HEK293 (cell line): ENCODE data around the gene WDR36.

Experiments used
- CTCF ChIA-PET: fragments of 350-600 bp; formaldehyde crosslinking; extraction: SDS; loops from one replicate; lab custom pipeline; 2021; ENCODE audit warnings: antibody characterized with exemption; lab: Yijun Ruan, JAX
- POLR2A ChIA-PET: fragments of 300-600 bp; formaldehyde crosslinking; extraction: SDS; loops from one replicate; lab custom pipeline; 2020; ENCODE audit warnings: antibody characterized with exemption, inconsistent platforms; lab: Yijun Ruan, JAX
- H3K27ac ChIP-seq: fragments of 200-500 bp; sonication (Bioruptor generic); 2 replicates; pipeline ENCODE4 v1.5.1; 2014; ENCODE audit warnings: low read depth, low read length, control low read depth, inconsistent platforms; ENCODE audit errors: extremely low read depth
- H3K36me3 ChIP-seq, 2 experiments: fragments of 200-500 bp in 1 of 2; sonication (Bioruptor generic) in 1 of 2; 1 replicate in 1 of 2; 2 replicates in 1 of 2; pipeline ENCODE4 v1.5.1; 2014 to 2017; ENCODE audit warnings: inconsistent platforms in 2 of 2, low read length in 2 of 2; ENCODE audit not compliant: control insufficient read depth in 2 of 2, insufficient read depth in 1 of 2
- H3K4me1 ChIP-seq: fragments of 200-500 bp; sonication (Bioruptor generic); 2 replicates; pipeline ENCODE4 v1.5.1; 2014; ENCODE audit warnings: mild to moderate bottlenecking, low read length, inconsistent platforms; ENCODE audit not compliant: control insufficient read depth, insufficient read depth
- H3K4me3 ChIP-seq: 2 replicates; pipeline ENCODE4 v1.5.1; 2011; ENCODE audit warnings: low read depth, mild to moderate bottlenecking, control low read depth, low read length, moderate library complexity
- H3K9me3 ChIP-seq: fragments of 200-500 bp; sonication (Bioruptor generic); 2 replicates; pipeline ENCODE4 v1.5.1; 2014; ENCODE audit warnings: low read depth, low read length, inconsistent platforms; ENCODE audit not compliant: control insufficient read depth, insufficient read depth
- GLI2 ChIP-seq: fragments of 450-650 bp; formaldehyde crosslinking; IDR thresholded peaks from 2 replicates; pipeline ENCODE4; 2017; ENCODE audit warnings: missing biosample characterization, missing genetic modification characterization, low read depth, borderline replicate concordance
- GLIS1 ChIP-seq: fragments of 450-650 bp; formaldehyde crosslinking; IDR thresholded peaks from 2 replicates; pipeline ENCODE4 v1.5.1; 2016; ENCODE audit warnings: missing biosample characterization, missing genetic modification characterization
- HOXD13 ChIP-seq: sonication (generic); formaldehyde crosslinking; IDR thresholded peaks from 2 replicates; pipeline ENCODE4 v1.8.0; 2022; ENCODE audit warnings: missing genetic modification reagents, borderline replicate concordance
- KLF10 ChIP-seq: fragments of 450-650 bp; IDR thresholded peaks from 2 replicates; pipeline ENCODE4 v1.5.1; 2018; ENCODE audit warnings: missing biosample characterization, mild to moderate bottlenecking, missing genetic modification characterization
- KLF17 ChIP-seq: fragments of 450-650 bp; formaldehyde crosslinking; IDR thresholded peaks from 2 replicates; pipeline ENCODE4 v1.5.1; 2016; ENCODE audit warnings: missing biosample characterization, missing genetic modification characterization
- KLF8 ChIP-seq: fragments of 450-650 bp; formaldehyde crosslinking; IDR thresholded peaks from 2 replicates; pipeline ENCODE4 v1.5.1; 2016; ENCODE audit warnings: missing biosample characterization, missing genetic modification characterization
- MEIS1 ChIP-seq: sonication (generic); formaldehyde crosslinking; IDR thresholded peaks from 2 replicates; pipeline ENCODE4 v1.8.1; 2022; ENCODE audit warnings: missing genetic modification reagents, mild to moderate bottlenecking, borderline replicate concordance
- ZBTB1 ChIP-seq: fragments of 450-650 bp; formaldehyde crosslinking; IDR thresholded peaks from 2 replicates; pipeline ENCODE4 v1.5.1; 2016; ENCODE audit warnings: missing biosample characterization, missing genetic modification characterization
- ZFHX2 ChIP-seq: fragments of 450-650 bp; formaldehyde crosslinking; conservative IDR thresholded peaks from 2 replicates; pipeline ENCODE4 v1.5.1; 2016; ENCODE audit warnings: missing biosample characterization, missing genetic modification characterization
- ZIC2 ChIP-seq: fragments of 450-650 bp; formaldehyde crosslinking; IDR thresholded peaks from 2 replicates; pipeline ENCODE4 v1.5.1; 2016; ENCODE audit warnings: missing biosample characterization, missing genetic modification characterization
- ZNF214 ChIP-seq: fragments of 450-650 bp; formaldehyde crosslinking; IDR thresholded peaks from 2 replicates; pipeline ENCODE4 v1.5.1; 2017; ENCODE audit warnings: missing biosample characterization, mild to moderate bottlenecking, missing genetic modification characterization, borderline replicate concordance
- ZNF391 ChIP-seq: fragments of 450-650 bp; formaldehyde crosslinking; IDR thresholded peaks from 2 replicates; pipeline ENCODE4 v1.5.1; 2016; ENCODE audit warnings: low read depth, missing biosample characterization, missing genetic modification characterization, borderline replicate concordance
- ZNF404 ChIP-seq: fragments of 450-650 bp; formaldehyde crosslinking; IDR thresholded peaks from 2 replicates; pipeline ENCODE4 v1.5.1; 2017; ENCODE audit warnings: missing biosample characterization, missing genetic modification characterization
- ZNF416 ChIP-seq: fragments of 450-650 bp; formaldehyde crosslinking; IDR thresholded peaks from 2 replicates; pipeline ENCODE4 v1.5.1; 2016; ENCODE audit warnings: missing biosample characterization, missing genetic modification characterization
- ZNF561 ChIP-seq: fragments of 450-650 bp; IDR thresholded peaks from 2 replicates; pipeline ENCODE4 v1.5.1; 2018; ENCODE audit warnings: missing biosample characterization, missing genetic modification characterization, borderline replicate concordance
- ZNF624 ChIP-seq: fragments of 450-650 bp; formaldehyde crosslinking; IDR thresholded peaks from 2 replicates; pipeline ENCODE4 v1.5.1; 2017; ENCODE audit warnings: missing biosample characterization, missing genetic modification characterization
- ZNF747 ChIP-seq: fragments of 450-650 bp; formaldehyde crosslinking; IDR thresholded peaks from 2 replicates; pipeline ENCODE4 v1.5.1; 2016; ENCODE audit warnings: missing biosample characterization, missing genetic modification characterization
- TF ChIP-seq, protein P1 (sequence below): fragments of 450-650 bp; formaldehyde crosslinking; IDR thresholded peaks from 2 replicates; pipeline ENCODE4 v1.5.1; 2016; ENCODE audit warnings: missing biosample characterization, missing genetic modification characterization
- TF ChIP-seq, protein P2 (sequence below): fragments of 450-650 bp; formaldehyde crosslinking; IDR thresholded peaks from 2 replicates; pipeline ENCODE4 v1.5.1; 2016; ENCODE audit warnings: missing biosample characterization, missing genetic modification characterization
- TF ChIP-seq, protein P3 (sequence below): fragments of 450-650 bp; formaldehyde crosslinking; IDR thresholded peaks from 2 replicates; pipeline ENCODE4 v1.5.1; 2016; ENCODE audit warnings: missing biosample characterization, missing genetic modification characterization

Gene WDR36

GRCh38 chr5:111092062-111092853 lies at the start of gene WDR36 (continued):
- TF ChIP-seq ZNF214 (tag by site-specific recombination), result no peak
- TF ChIP-seq ZNF561 (tag by site-specific recombination), result peak; percentile 92
- peak; percentile 95 for TF ChIP-seq KLF17
- peak; percentile 63; the same call in 1 of the 2 replicates for TF ChIP-seq ZBTB1 (tag by site-specific recombination)
- TF ChIP-seq MEIS1 (CRISPR knock-in tag), result no peak
- no peak for TF ChIP-seq ZNF404 (tag by site-specific recombination)
- TF ChIP-seq ZNF747, result no peak
- no peak; the same call in 1 of the 2 replicates for TF ChIP-seq KLF10
- peak; percentile 85 for TF ChIP-seq KLF8 (tag by site-specific recombination)
- 0 out of 2 replicates have a peak, but pooled peaks have one; percentile 67 for TF ChIP-seq ZNF416 (tag by site-specific recombination)
- no peak for TF ChIP-seq ZNF624
- TF ChIP-seq ZFHX2 (tag by site-specific recombination), result peak; percentile 41; the same call in 1 of the 2 replicates
- 0 out of 2 replicates have a peak, but pooled peaks have one; percentile 18 for TF ChIP-seq HOXD13 (CRISPR knock-in tag)
- peak; percentile 95 for TF ChIP-seq ZNF391 (tag by site-specific recombination)
- no peak for TF ChIP-seq GLI2 (tag by site-specific recombination)

DNA sequence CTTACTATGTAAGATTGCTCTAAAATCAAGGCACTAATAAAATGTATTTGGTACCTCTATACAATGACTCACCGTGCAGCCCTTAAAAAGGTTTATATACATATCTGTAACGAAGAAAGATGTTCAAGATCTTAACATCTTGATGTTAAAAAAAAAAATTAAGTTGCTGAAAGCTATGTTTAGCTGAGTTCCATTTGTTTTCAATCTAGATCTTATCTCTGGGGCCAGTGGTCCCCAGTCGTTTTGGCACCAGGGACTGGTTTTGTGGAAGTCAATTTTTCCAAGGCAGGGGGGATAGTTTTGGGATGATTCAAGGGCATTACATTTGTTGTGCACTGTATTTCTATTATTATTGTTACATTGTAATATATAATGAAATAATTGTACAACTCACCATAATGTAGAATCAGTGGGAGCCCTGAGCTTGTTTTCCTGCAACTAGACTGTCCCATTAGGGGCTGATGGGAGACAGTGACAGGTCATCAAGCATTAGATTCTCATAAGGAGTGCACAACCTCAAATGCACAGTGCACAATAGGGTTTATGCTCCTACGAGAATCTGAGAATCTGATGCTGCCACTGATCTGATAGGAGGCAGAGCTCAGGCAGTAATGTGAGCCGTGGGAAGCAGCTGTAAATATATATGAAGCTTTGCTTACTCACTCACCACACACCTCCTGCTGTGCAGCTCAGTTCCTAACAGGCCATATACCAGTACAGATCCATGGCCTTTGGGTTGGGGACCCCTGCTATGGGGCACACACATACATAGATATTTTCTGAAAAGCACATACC lies 48.2 kb upstream of the WDR36 start:
- Histone ChIP-seq H3K27ac (no peak overlapping the region), H3K4me1 (peaks cover 4% of the 10 kb centered on the region; the same call in 1 of the 2 replicates), H3K9me3 (no peaks in the 10 kb centered on the region), H3K36me3 (no peaks in the 10 kb centered on the region), H3K4me3 (no peak overlapping the region)
- TF ChIP-seq ZNF561 (tag by site-specific recombination) (0 out of 2 replicates have a peak, but pooled peaks have one; percentile 33), ZIC2 (tag by site-specific recombination) (peak; percentile 44), GLIS1 (tag by site-specific recombination) (peak; percentile 31; the same call in 1 of the 2 replicates)
- TF ChIP-seq, protein P1, sequence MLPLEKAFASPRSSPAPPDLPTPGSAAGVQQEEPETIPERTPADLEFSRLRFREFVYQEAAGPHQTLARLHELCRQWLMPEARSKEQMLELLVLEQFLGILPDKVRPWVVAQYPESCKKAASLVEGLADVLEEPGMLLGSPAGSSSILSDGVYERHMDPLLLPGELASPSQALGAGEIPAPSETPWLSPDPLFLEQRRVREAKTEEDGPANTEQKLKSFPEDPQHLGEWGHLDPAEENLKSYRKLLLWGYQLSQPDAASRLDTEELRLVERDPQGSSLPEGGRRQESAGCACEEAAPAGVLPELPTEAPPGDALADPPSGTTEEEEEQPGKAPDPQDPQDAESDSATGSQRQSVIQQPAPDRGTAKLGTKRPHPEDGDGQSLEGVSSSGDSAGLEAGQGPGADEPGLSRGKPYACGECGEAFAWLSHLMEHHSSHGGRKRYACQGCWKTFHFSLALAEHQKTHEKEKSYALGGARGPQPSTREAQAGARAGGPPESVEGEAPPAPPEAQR, result no peak
- TF ChIP-seq, protein P2, sequence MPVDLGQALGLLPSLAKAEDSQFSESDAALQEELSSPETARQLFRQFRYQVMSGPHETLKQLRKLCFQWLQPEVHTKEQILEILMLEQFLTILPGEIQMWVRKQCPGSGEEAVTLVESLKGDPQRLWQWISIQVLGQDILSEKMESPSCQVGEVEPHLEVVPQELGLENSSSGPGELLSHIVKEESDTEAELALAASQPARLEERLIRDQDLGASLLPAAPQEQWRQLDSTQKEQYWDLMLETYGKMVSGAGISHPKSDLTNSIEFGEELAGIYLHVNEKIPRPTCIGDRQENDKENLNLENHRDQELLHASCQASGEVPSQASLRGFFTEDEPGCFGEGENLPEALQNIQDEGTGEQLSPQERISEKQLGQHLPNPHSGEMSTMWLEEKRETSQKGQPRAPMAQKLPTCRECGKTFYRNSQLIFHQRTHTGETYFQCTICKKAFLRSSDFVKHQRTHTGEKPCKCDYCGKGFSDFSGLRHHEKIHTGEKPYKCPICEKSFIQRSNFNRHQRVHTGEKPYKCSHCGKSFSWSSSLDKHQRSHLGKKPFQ (tag by site-specific recombination), result no peak
- TF ChIP-seq, protein P3, sequence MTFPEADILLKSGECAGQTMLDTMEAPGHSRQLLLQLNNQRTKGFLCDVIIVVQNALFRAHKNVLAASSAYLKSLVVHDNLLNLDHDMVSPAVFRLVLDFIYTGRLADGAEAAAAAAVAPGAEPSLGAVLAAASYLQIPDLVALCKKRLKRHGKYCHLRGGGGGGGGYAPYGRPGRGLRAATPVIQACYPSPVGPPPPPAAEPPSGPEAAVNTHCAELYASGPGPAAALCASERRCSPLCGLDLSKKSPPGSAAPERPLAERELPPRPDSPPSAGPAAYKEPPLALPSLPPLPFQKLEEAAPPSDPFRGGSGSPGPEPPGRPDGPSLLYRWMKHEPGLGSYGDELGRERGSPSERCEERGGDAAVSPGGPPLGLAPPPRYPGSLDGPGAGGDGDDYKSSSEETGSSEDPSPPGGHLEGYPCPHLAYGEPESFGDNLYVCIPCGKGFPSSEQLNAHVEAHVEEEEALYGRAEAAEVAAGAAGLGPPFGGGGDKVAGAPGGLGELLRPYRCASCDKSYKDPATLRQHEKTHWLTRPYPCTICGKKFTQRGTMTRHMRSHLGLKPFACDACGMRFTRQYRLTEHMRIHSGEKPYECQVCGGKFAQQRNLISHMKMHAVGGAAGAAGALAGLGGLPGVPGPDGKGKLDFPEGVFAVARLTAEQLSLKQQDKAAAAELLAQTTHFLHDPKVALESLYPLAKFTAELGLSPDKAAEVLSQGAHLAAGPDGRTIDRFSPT (tag by site-specific recombination), result peak; percentile 26; the same call in 1 of the 2 replicates
- ChIA-PET CTCF (interaction anchor here (0.6 kb wide), 1 partner anchor 66 kb away, joined by 3 read pairs; no protein-coding TSS in a partner anchor), POLR2A (no interaction called here)
